Hepatocyte (in vitro differentiated cells): ENCODE measurements around the gene KIAA1217.

Source experiments
- CTCF ChIP-seq: fragments of 200-600 bp; sonication (generic); IDR thresholded peaks from 2 replicates; pipeline ENCODE4 v1.5.1; 2016; ENCODE audit warnings: antibody characterized with exemption, mild to moderate bottlenecking; ENCODE audit not compliant: poor library complexity
- EZH2 ChIP-seq: fragments of 200-600 bp; sonication (generic); IDR thresholded peaks from 2 replicates; pipeline ENCODE4 v1.6.1; 2016; ENCODE audit warnings: antibody characterized with exemption, mild to moderate bottlenecking, borderline replicate concordance

GRCh38 chr10:24363070-24363469, 154.1 kb downstream of the KIAA1217 start:
- TF ChIP-seq CTCF (no peak), EZH2 (no peak)
